ENCODE results near the gene IMPG2.

DNA sequence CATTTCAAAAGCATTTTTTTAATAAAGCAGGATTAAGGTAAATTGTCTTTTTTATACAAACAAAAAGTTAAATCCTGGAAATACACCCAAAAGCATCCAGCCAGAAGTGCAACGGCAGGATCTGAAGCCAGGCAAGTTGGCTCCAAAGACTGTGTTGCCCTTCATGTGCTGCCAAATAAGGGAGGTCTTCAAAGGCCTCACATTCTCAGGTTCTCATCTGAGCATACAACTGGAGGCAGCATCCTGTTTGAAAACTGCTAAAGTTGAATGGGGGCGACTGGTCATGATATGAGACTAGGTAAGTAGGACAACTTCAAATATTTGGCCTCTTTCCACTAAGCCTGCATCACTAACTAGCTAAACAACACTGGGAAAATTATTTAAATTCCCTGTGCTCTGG is 52.2 kb downstream of the IMPG2 start:
- TF ChIP-seq, protein P1, sequence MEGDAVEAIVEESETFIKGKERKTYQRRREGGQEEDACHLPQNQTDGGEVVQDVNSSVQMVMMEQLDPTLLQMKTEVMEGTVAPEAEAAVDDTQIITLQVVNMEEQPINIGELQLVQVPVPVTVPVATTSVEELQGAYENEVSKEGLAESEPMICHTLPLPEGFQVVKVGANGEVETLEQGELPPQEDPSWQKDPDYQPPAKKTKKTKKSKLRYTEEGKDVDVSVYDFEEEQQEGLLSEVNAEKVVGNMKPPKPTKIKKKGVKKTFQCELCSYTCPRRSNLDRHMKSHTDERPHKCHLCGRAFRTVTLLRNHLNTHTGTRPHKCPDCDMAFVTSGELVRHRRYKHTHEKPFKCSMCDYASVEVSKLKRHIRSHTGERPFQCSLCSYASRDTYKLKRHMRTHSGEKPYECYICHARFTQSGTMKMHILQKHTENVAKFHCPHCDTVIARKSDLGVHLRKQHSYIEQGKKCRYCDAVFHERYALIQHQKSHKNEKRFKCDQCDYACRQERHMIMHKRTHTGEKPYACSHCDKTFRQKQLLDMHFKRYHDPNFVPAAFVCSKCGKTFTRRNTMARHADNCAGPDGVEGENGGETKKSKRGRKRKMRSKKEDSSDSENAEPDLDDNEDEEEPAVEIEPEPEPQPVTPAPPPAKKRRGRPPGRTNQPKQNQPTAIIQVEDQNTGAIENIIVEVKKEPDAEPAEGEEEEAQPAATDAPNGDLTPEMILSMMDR (IDR thresholded peaks at IDR 0.05; ENCODE audit: low read length): no peak
- TF ChIP-seq EZH2 (optimal IDR thresholded peaks at IDR 0.05; ENCODE audit: low read depth, low read length) (no peak), EZH2phosphoT487 (IDR thresholded peaks at IDR 0.05; ENCODE audit: low read length) (no peak)
